Jurkat, Clone E6-1 (cell line): ENCODE data around the gene FSIP1.

Experiments
- DNase-seq: peaks from one replicate; pipeline ENCODE4 v3.0.0-alpha.2; 2011; ENCODE audit warnings: low read depth, low spot score
- H3K4me3 ChIP-seq: 2 replicates; pipeline ENCODE4 v1.5.1; 2011; ENCODE audit warnings: mild to moderate bottlenecking, low read length, control low read depth, moderate library complexity

Gene FSIP1

GRCh38 chr15:39609166-39609916, 173.3 kb downstream of the FSIP1 start:
- DNase-seq: no peak
- H3K4me3 ChIP-seq: no peak overlapping the region

- DNase-seq: no peak
Observed at GRCh38 chr15:39608185-39609139, 174.2 kb downstream of the FSIP1 start.

GRCh38 chr15:39605146-39605545, 177.5 kb downstream of the FSIP1 start:
- no peak overlapping the region for H3K4me3 ChIP-seq
- DNase-seq: no peak

More at GRCh38 chr15:39608185-39609139, 174.2 kb downstream of the FSIP1 start:
- no peak overlapping the region for H3K4me3 ChIP-seq

GRCh38 chr15:39602143-39602542, 180.5 kb downstream of the FSIP1 start:
- H3K4me3 ChIP-seq: no peak overlapping the region
- DNase-seq: no peak

- DNase-seq: no peak
Observed at GRCh38 chr15:39599871-39600270, 182.8 kb downstream of the FSIP1 start.

GRCh38 chr15:39598958-39599845, 183.4 kb downstream of the FSIP1 start:
- no peak overlapping the region for H3K4me3 ChIP-seq
- no peak for DNase-seq

More at GRCh38 chr15:39599871-39600270, 182.8 kb downstream of the FSIP1 start:
- H3K4me3 ChIP-seq: no peak overlapping the region

GRCh38 chr15:39598186-39598850, 184.3 kb downstream of the FSIP1 start:
- no peak overlapping the region for H3K4me3 ChIP-seq
- DNase-seq: no peak

GRCh38 chr15:39597751-39598185, 184.9 kb downstream of the FSIP1 start:
- no peak overlapping the region for H3K4me3 ChIP-seq
- DNase-seq: no peak

- no peak overlapping the region for H3K4me3 ChIP-seq
- DNase-seq: no peak
Observed at GRCh38 chr15:39597336-39597735, 185.3 kb downstream of the FSIP1 start.

- no peak overlapping the region for H3K4me3 ChIP-seq
- no peak for DNase-seq
Observed at GRCh38 chr15:39596358-39597051, 186.1 kb downstream of the FSIP1 start.

- H3K4me3 ChIP-seq: no peak overlapping the region
- DNase-seq: no peak
Observed at GRCh38 chr15:39595338-39596221, 187.1 kb downstream of the FSIP1 start.

- DNase-seq: no peak
- H3K4me3 ChIP-seq: no peak overlapping the region
Observed at GRCh38 chr15:39594446-39595337, 187.9 kb downstream of the FSIP1 start.

GRCh38 chr15:39593656-39594445, 188.8 kb downstream of the FSIP1 start:
- DNase-seq: no peak
- H3K4me3 ChIP-seq: no peak overlapping the region

- DNase-seq: no peak
- H3K4me3 ChIP-seq: no peak overlapping the region
Observed at GRCh38 chr15:39593071-39593655, 189.5 kb downstream of the FSIP1 start.

GRCh38 chr15:39592500-39592899, 190.1 kb downstream of the FSIP1 start:
- H3K4me3 ChIP-seq: no peak overlapping the region
- DNase-seq: no peak
